K562 (cell line): ENCODE measurements around the gene CYP2A6. TPM values are rescaled to one million over a fixed set of nuclear protein-coding genes. Genes with fewer than 3 reads are reported as not detected.
"Not testable (repeated sequence)": the region's sequence is repeated elsewhere in the genome, so short reads cannot be mapped to it uniquely, and the experiment has no call there.

Experiments used
- ATAC-seq: fragments of 200-7000 bp; cut with Tn5 transposase; 3 replicates; pipeline ENCODE4 v1.9.1; 2020; ENCODE audit warnings: moderate library complexity
- BruUV-seq: library from RNA; stranded (reverse); fragments of 400-500 nt; replicated peaks from 2 replicates; lab custom pipeline; 2021; lab: Mats Ljungman, UMichigan
- CTCF ChIA-PET: fragments of 300-600 bp; formaldehyde crosslinking; extraction: SDS; loops from one replicate; lab custom pipeline; 2021; ENCODE audit warnings: low intra/inter-chr PET ratio; lab: Yijun Ruan, JAX
- POLR2A ChIA-PET: fragments of 300-600, 350-650 bp; sonication (Branson Sonifier 250); formaldehyde crosslinking; extraction: SDS; loops from one replicate; lab custom pipeline; 2021; ENCODE audit warnings: antibody characterized with exemption, inconsistent platforms; lab: Yijun Ruan, JAX
- DNase-seq, 4 experiments: peaks; one replicate each; pipeline versions ENCODE4 v3.0.0 to v3.0.0-alpha.2; 2011 to 2018; ENCODE audit warnings: low spot score in 3 of 4, mixed read lengths in 3 of 4; ENCODE audit errors: extremely low read depth in 1 of 4
- FAIRE-seq: peaks from 2 replicates; lab custom pipeline; 2011; peaks lifted over from hg19 to GRCh38; lab: Jason Lieb, UNC
- H2AFZ ChIP-seq: 2 replicates; pipeline ENCODE4 v1.6.0; 2011; ENCODE audit warnings: low read depth, low read length, control low read depth, inconsistent platforms
- H3K27ac ChIP-seq: fragments of 200-600 bp; 3 replicates; pipeline ENCODE4 v1.8.0; 2011; ENCODE audit warnings: low read depth, mild to moderate bottlenecking, control low read depth, inconsistent platforms, low read length, moderate library complexity, mixed read lengths; ENCODE audit errors: extremely low read depth
- H3K27me3 ChIP-seq, 2 experiments: fragments of 300-600 bp in 1 of 2; 2 replicates in 1 of 2; 3 replicates in 1 of 2; pipeline versions ENCODE4 v1.6.0 to v1.8.0; 2011; ENCODE audit warnings: inconsistent platforms in 2 of 2, low read length in 2 of 2, mild to moderate bottlenecking in 1 of 2, mixed read lengths in 1 of 2, moderate library complexity in 1 of 2; ENCODE audit not compliant: control insufficient read depth in 2 of 2, insufficient read depth in 2 of 2
- H3K36me3 ChIP-seq: fragments of 300-600 bp; 3 replicates; pipeline ENCODE4 v1.8.0; 2011; ENCODE audit warnings: mild to moderate bottlenecking, low read length, inconsistent platforms; ENCODE audit not compliant: control insufficient read depth, insufficient read depth
- H3K4me1 ChIP-seq, 2 experiments: fragments of 200-600 bp in 1 of 2; replicated peaks in 1 of 2; 2 replicates in 1 of 2; 3 replicates in 1 of 2; pipeline versions ENCODE4 v1.5.1 to v1.8.0; 2011; ENCODE audit warnings: inconsistent platforms in 2 of 2, low read length in 2 of 2, mild to moderate bottlenecking in 1 of 2, mixed read lengths in 1 of 2, moderate library complexity in 1 of 2; ENCODE audit not compliant: control insufficient read depth in 2 of 2, insufficient read depth in 2 of 2
- H3K4me2 ChIP-seq: 2 replicates; pipeline ENCODE4 v1.6.1; 2011; ENCODE audit warnings: low read length, control low read depth, inconsistent platforms, mixed read lengths; ENCODE audit not compliant: insufficient read depth
- H3K4me3 ChIP-seq: fragments of 200-600 bp; sonication (generic), shearing (Covaris generic); 2 replicates; pipeline ENCODE4 v1.5.1; 2016; ENCODE audit warnings: control low read depth, inconsistent platforms
- H3K79me2 ChIP-seq: fragments of 200-600 bp; 3 replicates; pipeline ENCODE4 v1.8.0; 2011; ENCODE audit warnings: low read length, inconsistent platforms; ENCODE audit not compliant: control insufficient read depth, insufficient read depth
- H3K9ac ChIP-seq, 2 experiments: 2 replicates each; pipeline versions ENCODE4 v1.6.0 to v1.6.1; 2011; ENCODE audit warnings: low read depth in 2 of 2, low read length in 2 of 2, control low read depth in 1 of 2, inconsistent platforms in 1 of 2, mild to moderate bottlenecking in 1 of 2, mixed read lengths in 1 of 2; ENCODE audit not compliant: insufficient read depth in 1 of 2
- H3K9me1 ChIP-seq: one replicate; pipeline ENCODE4 v1.6.0; 2011; ENCODE audit warnings: inconsistent platforms, mild to moderate bottlenecking, low read length, moderate library complexity; ENCODE audit not compliant: control insufficient read depth, insufficient read depth
- H3K9me3 ChIP-seq: replicated peaks from 2 replicates; pipeline ENCODE4 v1.5.1; 2011; ENCODE audit warnings: low read depth, low read length, inconsistent platforms; ENCODE audit not compliant: control insufficient read depth, insufficient read depth
- H4K20me1 ChIP-seq: replicated peaks from 2 replicates; pipeline ENCODE4 v1.6.1; 2011; ENCODE audit warnings: low read length, inconsistent platforms, mixed read lengths; ENCODE audit not compliant: control insufficient read depth, insufficient read depth
- ATF4 ChIP-seq: fragments of 450-650 bp; formaldehyde crosslinking; IDR thresholded peaks from 2 replicates; pipeline ENCODE4 v1.4.0; 2022; ENCODE audit warnings: mild to moderate bottlenecking, moderate library complexity
- BCOR ChIP-seq: fragments of 450-650 bp; IDR thresholded peaks from 2 replicates; pipeline ENCODE4 v1.6.1; 2016
- BRD4 ChIP-seq: fragments of 200-600 bp; sonication (generic); IDR thresholded peaks from 2 replicates; pipeline ENCODE4 v1.6.1; 2017; ENCODE audit warnings: inconsistent platforms
- CC2D1A ChIP-seq: fragments of 450-650 bp; IDR thresholded peaks from 2 replicates; pipeline ENCODE4 v1.6.1; 2017; ENCODE audit warnings: mild to moderate bottlenecking
- DPF2 ChIP-seq: fragments of 450-650 bp; IDR thresholded peaks from 2 replicates; pipeline ENCODE4 v1.6.1; 2016
- NBN ChIP-seq: fragments of 450-650 bp; IDR thresholded peaks from 2 replicates; pipeline ENCODE4 v1.6.1; 2016; ENCODE audit warnings: low read depth, mild to moderate bottlenecking
- NFRKB ChIP-seq: fragments of 450-650 bp; IDR thresholded peaks from 2 replicates; pipeline ENCODE4 v1.6.1; 2016; ENCODE audit warnings: low read depth
- NR2C2 ChIP-seq, 2 experiments: fragments of 200-800 bp in 1 of 2; sonication (Bioruptor generic) in 1 of 2; sonication (generic) in 1 of 2; formaldehyde crosslinking in 1 of 2; IDR thresholded peaks; 2 replicates each; pipeline versions ENCODE4 v1.6.1 to v1.8.0; 2016 to 2022; ENCODE audit warnings: mild to moderate bottlenecking in 1 of 2, missing compliant biosample characterization in 1 of 2, missing genetic modification characterization in 1 of 2, missing genetic modification reagents in 1 of 2
- NRF1 ChIP-seq, 2 experiments: fragments of 450-650 bp; IDR thresholded peaks in 1 of 2; conservative IDR thresholded peaks in 1 of 2; 2 replicates each; pipeline ENCODE4 v1.6.1; 2014; ENCODE audit warnings: mild to moderate bottlenecking in 2 of 2
- POLR2A ChIP-seq: fragments of 450-650 bp; conservative IDR thresholded peaks from 2 replicates; pipeline ENCODE4 v1.6.1; 2016
- POLR2B ChIP-seq: fragments of 450-650 bp; IDR thresholded peaks from 2 replicates; pipeline ENCODE4 v1.6.1; 2018; ENCODE audit warnings: low read depth; ENCODE audit not compliant: partially characterized antibody
- RAD21 ChIP-seq, 2 experiments: fragments of 250-450 bp in 1 of 2; fragments of 450-650 bp in 1 of 2; sonication (Bioruptor Pico) in 1 of 2; formaldehyde crosslinking in 1 of 2; IDR thresholded peaks in 1 of 2; conservative IDR thresholded peaks in 1 of 2; 2 replicates each; pipeline versions ENCODE4 v1.4.0 to v1.8.0; 2020 to 2022; ENCODE audit warnings: mild to moderate bottlenecking in 2 of 2, moderate library complexity in 1 of 2
- TAL1 ChIP-seq: fragments of 450-650 bp; IDR thresholded peaks from 2 replicates; pipeline ENCODE4 v1.6.1; 2016; ENCODE audit warnings: mild to moderate bottlenecking
- TCF3 ChIP-seq: sonication (generic); formaldehyde crosslinking; IDR thresholded peaks from 2 replicates; pipeline ENCODE4 v1.4.0; 2020; ENCODE audit warnings: mild to moderate bottlenecking, missing genetic modification reagents
- WGBS: fragments of 100-300 bp; shearing (Covaris generic); methylation state at CpG from one replicate; pipeline ENCODE4 v1.1.6; 2016; ENCODE audit warnings: low coverage, mixed read lengths; ENCODE audit not compliant: insufficient coverage; ENCODE audit errors: missing lambda C conversion rate; 5-methylcytosine and 5-hydroxymethylcytosine counted together
- in situ Hi-C: fragments of 300-500 bp; cut with MboI; formaldehyde crosslinking; loops from 4 replicates; pipeline ENCODE4 v1.15.0; 2018; ENCODE audit warnings: inconsistent platforms, mixed read lengths
- intact Hi-C: fragments of 100-400 bp; cut with micrococcal nuclease; formaldehyde crosslinking; loops from 2 replicates; pipeline ENCODE4 v1.14.2; 2022
- polyA plus RNA-seq, 8 experiments: library from polyadenylated mRNA; depleted of rRNA in 4 of 8; stranded (reverse) in 5 of 8; unstranded in 3 of 8; fragments of >200 nt; fragmentation: Nextera tagmentation in 2 of 8; fragmentation: Illumina TruSeq in 1 of 8; extraction: Ambion mirVana in 2 of 8; extraction: Trizol in 1 of 8; gene quantifications; 2 replicates each; pipeline versions ENCODE4 v1.2.1 to v1.2.3, GENCODE V29; 2011 to 2014; ENCODE audit warnings: inconsistent platforms in 1 of 8, missing spikeins in 1 of 8
- total RNA-seq, 7 experiments: library from RNA; depleted of rRNA in 6 of 7; stranded (reverse); fragments of >200 nt in 6 of 7; fragmentation: Illumina TruSeq in 2 of 7; extraction: Trizol in 2 of 7; gene quantifications; 2 replicates each; pipeline versions ENCODE4 v1.2.1 to v1.2.3, GENCODE V29; 2011 to 2021; ENCODE audit warnings: low replicate concordance in 1 of 7

The CYP2A6 gene
- total and polyA plus RNA-seq, 9 of the 15 experiments (the other 6 are each of a cell fraction or from before 2014, with no cell fraction given) = 0.31 TPM; not detected in 8

- FAIRE-seq = peak; percentile 98
- TF ChIP-seq DPF2 = peak; percentile 88
- peak; percentile 43 for TF ChIP-seq POLR2B
- peak; percentile 53 for TF ChIP-seq BCOR
- TF ChIP-seq NR2C2 (CRISPR knock-in tag; IDR thresholded peaks at IDR 0.05) = not testable (repeated sequence)
- TF ChIP-seq NR2C2 (tag; IDR thresholded peaks at IDR 0.05) = peak; percentile 44; the same call in 1 of the 2 replicates
- peak; percentile 67 to 69 for TF ChIP-seq NRF1 (conservative IDR thresholded peaks at IDR 0.05 in 1 of 2, IDR thresholded peaks at IDR 0.05 in 1 of 2)
- TF ChIP-seq TAL1 = peak; percentile 89
- 0 out of 2 replicates have a peak, but pooled peaks have one; percentile 40 for TF ChIP-seq POLR2A
- TF ChIP-seq ATF4 (CRISPR knock-in tag) = 0 out of 2 replicates have a peak, but pooled peaks have one; percentile 39
- TF ChIP-seq BRD4 = 0 out of 2 replicates have a peak, but pooled peaks have one; percentile 63
- TF ChIP-seq TCF3 (CRISPR knock-in tag) = peak; percentile 79
- TF ChIP-seq RAD21 (CRISPR knock-in tag; conservative IDR thresholded peaks at IDR 0.05 in 1 of 2, IDR thresholded peaks at IDR 0.05 in 1 of 2) = peak in 1 of 2 experiments; percentile 25; a peak in 2 of 4 replicates
- peak; percentile 25; the same call in 1 of the 2 replicates for TF ChIP-seq NBN
- TF ChIP-seq NFRKB = peak; percentile 68
- peak; percentile 43; the same call in 1 of the 2 replicates for TF ChIP-seq CC2D1A
Observed at GRCh38 chr19:40864739-40865496, 14.7 kb upstream of the CYP2A6 start.

More at GRCh38 chr19:40864739-40865496, 14.7 kb upstream of the CYP2A6 start:
- CTCF ChIA-PET, POLR2A ChIA-PET, H3K9me1 ChIP-seq, in situ Hi-C loops, H3K36me3 ChIP-seq, H3K27me3 ChIP-seq, H3K79me2 ChIP-seq, H3K9me3 ChIP-seq, H4K20me1 ChIP-seq: not testable (repeated sequence)
- DNase-seq (peak in 2 of 4 experiments; percentile 48 to 79), ATAC-seq (peak; percentile 80)
- Histone ChIP-seq H3K4me2 (peak overlapping the region; percentile 55), H3K4me3 (peak overlapping the region; percentile 13; the same call in 1 of the 2 replicates), H2AFZ (peak overlapping the region; percentile 65), H3K4me1 (peaks cover 32 to 34% of the 10 kb centered on the region in 2 experiments), H3K27ac (peak overlapping the region; percentile 97), H3K9ac (peak overlapping the region; percentile 26 to 72; a peak in 3 of 4 replicates)
- intact Hi-C loops = loop anchor here (2.0 kb wide), 1 partner anchor 42 kb away; no protein-coding TSS in a partner anchor
- BruUV-seq = TSS peak; percentile 84
- WGBS = 4% methylated on average over 8 of the region's 9 CpGs
